HEK293 (cell line): ENCODE data around the gene PTH1R.
A peak's percentile ranks its signal among the peaks of the same experiment; 100 is the strongest.

Source experiments
- CTCF ChIA-PET: fragments of 350-600 bp; formaldehyde crosslinking; extraction: SDS; loops from one replicate; lab custom pipeline; 2021; ENCODE audit warnings: antibody characterized with exemption; lab: Yijun Ruan, JAX
- POLR2A ChIA-PET: fragments of 300-600 bp; formaldehyde crosslinking; extraction: SDS; loops from one replicate; lab custom pipeline; 2020; ENCODE audit warnings: antibody characterized with exemption, inconsistent platforms; lab: Yijun Ruan, JAX
- H3K27ac ChIP-seq: fragments of 200-500 bp; sonication (Bioruptor generic); 2 replicates; pipeline ENCODE4 v1.5.1; 2014; ENCODE audit warnings: low read depth, low read length, control low read depth, inconsistent platforms; ENCODE audit errors: extremely low read depth
- H3K36me3 ChIP-seq, 2 experiments: fragments of 200-500 bp in 1 of 2; sonication (Bioruptor generic) in 1 of 2; 1 replicate in 1 of 2; 2 replicates in 1 of 2; pipeline ENCODE4 v1.5.1; 2014 to 2017; ENCODE audit warnings: inconsistent platforms in 2 of 2, low read length in 2 of 2; ENCODE audit not compliant: control insufficient read depth in 2 of 2, insufficient read depth in 1 of 2
- H3K4me1 ChIP-seq: fragments of 200-500 bp; sonication (Bioruptor generic); 2 replicates; pipeline ENCODE4 v1.5.1; 2014; ENCODE audit warnings: mild to moderate bottlenecking, low read length, inconsistent platforms; ENCODE audit not compliant: control insufficient read depth, insufficient read depth
- H3K4me3 ChIP-seq: 2 replicates; pipeline ENCODE4 v1.5.1; 2011; ENCODE audit warnings: low read depth, mild to moderate bottlenecking, control low read depth, low read length, moderate library complexity
- H3K9me3 ChIP-seq: fragments of 200-500 bp; sonication (Bioruptor generic); 2 replicates; pipeline ENCODE4 v1.5.1; 2014; ENCODE audit warnings: low read depth, low read length, inconsistent platforms; ENCODE audit not compliant: control insufficient read depth, insufficient read depth
- EGR2 ChIP-seq: fragments of 450-650 bp; formaldehyde crosslinking; IDR thresholded peaks from 2 replicates; pipeline ENCODE4 v1.5.1; 2016; ENCODE audit warnings: low read depth, missing biosample characterization, missing genetic modification characterization
- GLIS1 ChIP-seq: fragments of 450-650 bp; formaldehyde crosslinking; IDR thresholded peaks from 2 replicates; pipeline ENCODE4 v1.5.1; 2016; ENCODE audit warnings: missing biosample characterization, missing genetic modification characterization
- GLIS2 ChIP-seq: fragments of 450-650 bp; formaldehyde crosslinking; IDR thresholded peaks from 2 replicates; pipeline ENCODE4 v1.5.1; 2016; ENCODE audit warnings: missing biosample characterization, missing genetic modification characterization
- KLF10 ChIP-seq: fragments of 450-650 bp; IDR thresholded peaks from 2 replicates; pipeline ENCODE4 v1.5.1; 2018; ENCODE audit warnings: missing biosample characterization, mild to moderate bottlenecking, missing genetic modification characterization
- KLF8 ChIP-seq: fragments of 450-650 bp; formaldehyde crosslinking; IDR thresholded peaks from 2 replicates; pipeline ENCODE4 v1.5.1; 2016; ENCODE audit warnings: missing biosample characterization, missing genetic modification characterization
- MYNN ChIP-seq: fragments of 450-650 bp; formaldehyde crosslinking; IDR thresholded peaks from 2 replicates; pipeline ENCODE4 v1.5.1; 2016; ENCODE audit warnings: missing biosample characterization, missing genetic modification characterization, borderline replicate concordance
- SCRT1 ChIP-seq: fragments of 450-650 bp; formaldehyde crosslinking; IDR thresholded peaks from 2 replicates; pipeline ENCODE4 v1.5.1; 2016; ENCODE audit warnings: missing biosample characterization, missing genetic modification characterization, borderline replicate concordance
- SP7 ChIP-seq: fragments of 450-650 bp; formaldehyde crosslinking; IDR thresholded peaks from 2 replicates; pipeline ENCODE4 v1.5.1; 2016; ENCODE audit warnings: missing biosample characterization, missing genetic modification characterization
- WT1 ChIP-seq: fragments of 450-650 bp; formaldehyde crosslinking; IDR thresholded peaks from 2 replicates; pipeline ENCODE4 v1.5.1; 2016; ENCODE audit warnings: missing biosample characterization, missing genetic modification characterization
- ZBTB48 ChIP-seq: fragments of 450-650 bp; formaldehyde crosslinking; IDR thresholded peaks from 2 replicates; pipeline ENCODE4 v1.5.1; 2016; ENCODE audit warnings: missing biosample characterization, missing genetic modification characterization
- ZBTB8A ChIP-seq: fragments of 450-650 bp; formaldehyde crosslinking; IDR thresholded peaks from 2 replicates; pipeline ENCODE4 v1.5.1; 2016; ENCODE audit warnings: missing biosample characterization, missing genetic modification characterization
- ZFHX2 ChIP-seq: fragments of 450-650 bp; formaldehyde crosslinking; conservative IDR thresholded peaks from 2 replicates; pipeline ENCODE4 v1.5.1; 2016; ENCODE audit warnings: missing biosample characterization, missing genetic modification characterization
- ZFP69B ChIP-seq: fragments of 450-650 bp; formaldehyde crosslinking; IDR thresholded peaks from 2 replicates; pipeline ENCODE4 v1.5.1; 2016; ENCODE audit warnings: missing biosample characterization, missing genetic modification characterization
- ZIC2 ChIP-seq: fragments of 450-650 bp; formaldehyde crosslinking; IDR thresholded peaks from 2 replicates; pipeline ENCODE4 v1.5.1; 2016; ENCODE audit warnings: missing biosample characterization, missing genetic modification characterization
- ZNF169 ChIP-seq: fragments of 450-650 bp; formaldehyde crosslinking; IDR thresholded peaks from 2 replicates; pipeline ENCODE4 v1.5.1; 2016; ENCODE audit warnings: missing biosample characterization, missing genetic modification characterization
- ZNF221 ChIP-seq: fragments of 450-650 bp; formaldehyde crosslinking; IDR thresholded peaks from 2 replicates; pipeline ENCODE4 v1.5.1; 2017; ENCODE audit warnings: missing biosample characterization, missing genetic modification characterization, borderline replicate concordance
- ZNF324 ChIP-seq: fragments of 450-650 bp; formaldehyde crosslinking; IDR thresholded peaks from 2 replicates; pipeline ENCODE4 v1.5.1; 2016; ENCODE audit warnings: missing biosample characterization, missing genetic modification characterization
- ZNF366 ChIP-seq: fragments of 450-650 bp; formaldehyde crosslinking; conservative IDR thresholded peaks from 2 replicates; pipeline ENCODE4 v1.5.1; 2016; ENCODE audit warnings: missing biosample characterization, missing genetic modification characterization
- ZNF391 ChIP-seq: fragments of 450-650 bp; formaldehyde crosslinking; IDR thresholded peaks from 2 replicates; pipeline ENCODE4 v1.5.1; 2016; ENCODE audit warnings: low read depth, missing biosample characterization, missing genetic modification characterization, borderline replicate concordance
- ZNF600 ChIP-seq: fragments of 450-650 bp; formaldehyde crosslinking; IDR thresholded peaks from 2 replicates; pipeline ENCODE4 v1.5.1; 2016; ENCODE audit warnings: missing biosample characterization, missing genetic modification characterization
- ZNF629 ChIP-seq: fragments of 450-650 bp; formaldehyde crosslinking; IDR thresholded peaks from 2 replicates; pipeline ENCODE4 v1.5.1; 2017; ENCODE audit warnings: missing biosample characterization, missing genetic modification characterization
- ZNF830 ChIP-seq: fragments of 450-650 bp; IDR thresholded peaks from 2 replicates; pipeline ENCODE4 v1.5.0; 2018; ENCODE audit warnings: missing biosample characterization, missing genetic modification characterization, low read depth, mild to moderate bottlenecking, moderate library complexity
- TF ChIP-seq, protein P1 (sequence below): fragments of 450-650 bp; formaldehyde crosslinking; IDR thresholded peaks from 2 replicates; pipeline ENCODE4 v1.5.0; 2017; ENCODE audit warnings: missing biosample characterization, missing genetic modification characterization, borderline replicate concordance
- TF ChIP-seq, protein P2 (sequence below): fragments of 450-650 bp; formaldehyde crosslinking; IDR thresholded peaks from 2 replicates; pipeline ENCODE4 v1.5.1; 2016; ENCODE audit warnings: missing biosample characterization, missing genetic modification characterization
- TF ChIP-seq, protein P3 (sequence below): fragments of 450-650 bp; formaldehyde crosslinking; conservative IDR thresholded peaks from 2 replicates; pipeline ENCODE4 v1.5.1; 2016; ENCODE audit warnings: low read depth, missing biosample characterization, missing genetic modification characterization
- TF ChIP-seq, protein P4 (sequence below): fragments of 450-650 bp; formaldehyde crosslinking; IDR thresholded peaks from 2 replicates; pipeline ENCODE4 v1.5.1; 2016; ENCODE audit warnings: missing biosample characterization, missing genetic modification characterization
- TF ChIP-seq, protein P5 (sequence below): fragments of 450-650 bp; formaldehyde crosslinking; IDR thresholded peaks from 2 replicates; pipeline ENCODE4 v1.5.1; 2016; ENCODE audit warnings: missing biosample characterization, missing genetic modification characterization

Gene PTH1R

DNA sequence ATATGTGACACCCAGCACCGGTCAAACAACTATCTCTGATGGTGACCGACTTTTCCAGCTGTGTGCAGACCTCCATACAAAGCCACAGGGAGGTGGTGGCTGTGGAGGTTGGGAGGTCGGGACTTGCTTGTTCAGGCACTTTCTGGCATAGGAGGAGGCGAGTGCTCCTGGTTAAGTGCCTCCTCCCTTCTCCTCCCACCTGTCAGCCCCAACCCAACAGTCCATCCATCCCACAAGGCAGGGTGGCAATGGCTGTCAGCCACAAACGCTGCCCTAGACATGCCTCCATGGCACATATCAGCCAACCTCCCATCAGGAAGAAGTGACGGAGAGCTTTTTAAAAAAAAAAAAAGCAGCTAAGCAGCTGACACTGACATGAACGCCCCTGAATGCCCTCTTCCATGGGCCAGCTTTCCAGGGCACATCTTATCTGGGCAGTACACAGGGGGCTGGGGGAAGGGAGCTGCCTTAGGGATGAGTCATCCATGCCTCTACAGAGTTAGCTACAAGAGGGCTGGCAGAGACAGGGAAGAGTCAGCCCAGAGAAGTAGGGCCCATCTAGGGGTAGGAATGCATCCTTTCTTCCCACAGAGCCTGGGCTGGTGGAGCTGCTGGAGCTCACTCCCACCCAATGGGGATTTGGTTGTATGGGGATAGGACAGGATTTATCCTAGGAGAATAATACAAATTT, 57.8 kb downstream of the PTH1R start:
- POLR2A ChIA-PET = interaction anchor here (0.7 to 1.3 kb wide), 5 partner anchors 9 to 44 kb away, joined by 3 to 6 read pairs (median 4); partner anchors contain the start of genes CCDC12 and NBEAL2
- no peak overlapping the region for H3K4me3 ChIP-seq
- H3K4me1 ChIP-seq = peaks cover 11% of the 10 kb centered on the region
- no peaks in the 10 kb centered on the region for H3K9me3 ChIP-seq
- CTCF ChIA-PET = interaction anchor here (0.6 to 2.1 kb wide), 16 partner anchors 11 to 465 kb away, joined by 3 to 8 read pairs (median 3); partner anchors contain the start of gene NBEAL2
- H3K27ac ChIP-seq = no peak overlapping the region
- H3K36me3 ChIP-seq = peaks cover 3 to 60% of the 10 kb centered on the region in 2 experiments; a peak in 2 of 3 replicates
- TF ChIP-seq ZNF600 (tag by site-specific recombination) = peak; percentile 32; the same call in 1 of the 2 replicates
- peak; percentile 82 for TF ChIP-seq ZFP69B (tag by site-specific recombination)
- TF ChIP-seq ZNF830 = no peak
- TF ChIP-seq EGR2 (tag by site-specific recombination) = 0 out of 2 replicates have a peak, but pooled peaks have one; percentile 36
- TF ChIP-seq MYNN (tag by site-specific recombination) = no peak
- TF ChIP-seq, protein P1, sequence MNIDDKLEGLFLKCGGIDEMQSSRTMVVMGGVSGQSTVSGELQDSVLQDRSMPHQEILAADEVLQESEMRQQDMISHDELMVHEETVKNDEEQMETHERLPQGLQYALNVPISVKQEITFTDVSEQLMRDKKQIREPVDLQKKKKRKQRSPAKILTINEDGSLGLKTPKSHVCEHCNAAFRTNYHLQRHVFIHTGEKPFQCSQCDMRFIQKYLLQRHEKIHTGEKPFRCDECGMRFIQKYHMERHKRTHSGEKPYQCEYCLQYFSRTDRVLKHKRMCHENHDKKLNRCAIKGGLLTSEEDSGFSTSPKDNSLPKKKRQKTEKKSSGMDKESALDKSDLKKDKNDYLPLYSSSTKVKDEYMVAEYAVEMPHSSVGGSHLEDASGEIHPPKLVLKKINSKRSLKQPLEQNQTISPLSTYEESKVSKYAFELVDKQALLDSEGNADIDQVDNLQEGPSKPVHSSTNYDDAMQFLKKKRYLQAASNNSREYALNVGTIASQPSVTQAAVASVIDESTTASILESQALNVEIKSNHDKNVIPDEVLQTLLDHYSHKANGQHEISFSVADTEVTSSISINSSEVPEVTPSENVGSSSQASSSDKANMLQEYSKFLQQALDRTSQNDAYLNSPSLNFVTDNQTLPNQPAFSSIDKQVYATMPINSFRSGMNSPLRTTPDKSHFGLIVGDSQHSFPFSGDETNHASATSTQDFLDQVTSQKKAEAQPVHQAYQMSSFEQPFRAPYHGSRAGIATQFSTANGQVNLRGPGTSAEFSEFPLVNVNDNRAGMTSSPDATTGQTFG = no peak
- peak; percentile 48; the same call in 1 of the 2 replicates for TF ChIP-seq GLIS1 (tag by site-specific recombination)
- no peak for TF ChIP-seq ZNF391 (tag by site-specific recombination)
- peak; percentile 30; the same call in 1 of the 2 replicates for TF ChIP-seq SP7
- TF ChIP-seq, protein P2, sequence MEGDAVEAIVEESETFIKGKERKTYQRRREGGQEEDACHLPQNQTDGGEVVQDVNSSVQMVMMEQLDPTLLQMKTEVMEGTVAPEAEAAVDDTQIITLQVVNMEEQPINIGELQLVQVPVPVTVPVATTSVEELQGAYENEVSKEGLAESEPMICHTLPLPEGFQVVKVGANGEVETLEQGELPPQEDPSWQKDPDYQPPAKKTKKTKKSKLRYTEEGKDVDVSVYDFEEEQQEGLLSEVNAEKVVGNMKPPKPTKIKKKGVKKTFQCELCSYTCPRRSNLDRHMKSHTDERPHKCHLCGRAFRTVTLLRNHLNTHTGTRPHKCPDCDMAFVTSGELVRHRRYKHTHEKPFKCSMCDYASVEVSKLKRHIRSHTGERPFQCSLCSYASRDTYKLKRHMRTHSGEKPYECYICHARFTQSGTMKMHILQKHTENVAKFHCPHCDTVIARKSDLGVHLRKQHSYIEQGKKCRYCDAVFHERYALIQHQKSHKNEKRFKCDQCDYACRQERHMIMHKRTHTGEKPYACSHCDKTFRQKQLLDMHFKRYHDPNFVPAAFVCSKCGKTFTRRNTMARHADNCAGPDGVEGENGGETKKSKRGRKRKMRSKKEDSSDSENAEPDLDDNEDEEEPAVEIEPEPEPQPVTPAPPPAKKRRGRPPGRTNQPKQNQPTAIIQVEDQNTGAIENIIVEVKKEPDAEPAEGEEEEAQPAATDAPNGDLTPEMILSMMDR (tag by site-specific recombination) = peak; percentile 52; the same call in 1 of the 2 replicates
- TF ChIP-seq ZNF221 (tag by site-specific recombination) = no peak
- peak; percentile 86 for TF ChIP-seq WT1 (tag by site-specific recombination)
- peak; percentile 45; the same call in 1 of the 2 replicates for TF ChIP-seq ZNF629 (tag by site-specific recombination)
- TF ChIP-seq ZBTB48 (tag by site-specific recombination) = peak; percentile 76
- peak; percentile 60 for TF ChIP-seq ZNF366 (tag by site-specific recombination)
- TF ChIP-seq ZNF324 (tag by site-specific recombination) = 0 out of 2 replicates have a peak, but pooled peaks have one; percentile 31
- 0 out of 2 replicates have a peak, but pooled peaks have one; percentile 19 for TF ChIP-seq KLF8 (tag by site-specific recombination)
- TF ChIP-seq ZFHX2 (tag by site-specific recombination) = peak; percentile 69
- TF ChIP-seq ZIC2 (tag by site-specific recombination) = 0 out of 2 replicates have a peak, but pooled peaks have one; percentile 32
- TF ChIP-seq KLF10 = 0 out of 2 replicates have a peak, but pooled peaks have one; percentile 23
- peak; percentile 48; the same call in 1 of the 2 replicates for TF ChIP-seq ZBTB8A
- no peak for TF ChIP-seq SCRT1
- TF ChIP-seq ZNF169 = no peak
- TF ChIP-seq, protein P3, sequence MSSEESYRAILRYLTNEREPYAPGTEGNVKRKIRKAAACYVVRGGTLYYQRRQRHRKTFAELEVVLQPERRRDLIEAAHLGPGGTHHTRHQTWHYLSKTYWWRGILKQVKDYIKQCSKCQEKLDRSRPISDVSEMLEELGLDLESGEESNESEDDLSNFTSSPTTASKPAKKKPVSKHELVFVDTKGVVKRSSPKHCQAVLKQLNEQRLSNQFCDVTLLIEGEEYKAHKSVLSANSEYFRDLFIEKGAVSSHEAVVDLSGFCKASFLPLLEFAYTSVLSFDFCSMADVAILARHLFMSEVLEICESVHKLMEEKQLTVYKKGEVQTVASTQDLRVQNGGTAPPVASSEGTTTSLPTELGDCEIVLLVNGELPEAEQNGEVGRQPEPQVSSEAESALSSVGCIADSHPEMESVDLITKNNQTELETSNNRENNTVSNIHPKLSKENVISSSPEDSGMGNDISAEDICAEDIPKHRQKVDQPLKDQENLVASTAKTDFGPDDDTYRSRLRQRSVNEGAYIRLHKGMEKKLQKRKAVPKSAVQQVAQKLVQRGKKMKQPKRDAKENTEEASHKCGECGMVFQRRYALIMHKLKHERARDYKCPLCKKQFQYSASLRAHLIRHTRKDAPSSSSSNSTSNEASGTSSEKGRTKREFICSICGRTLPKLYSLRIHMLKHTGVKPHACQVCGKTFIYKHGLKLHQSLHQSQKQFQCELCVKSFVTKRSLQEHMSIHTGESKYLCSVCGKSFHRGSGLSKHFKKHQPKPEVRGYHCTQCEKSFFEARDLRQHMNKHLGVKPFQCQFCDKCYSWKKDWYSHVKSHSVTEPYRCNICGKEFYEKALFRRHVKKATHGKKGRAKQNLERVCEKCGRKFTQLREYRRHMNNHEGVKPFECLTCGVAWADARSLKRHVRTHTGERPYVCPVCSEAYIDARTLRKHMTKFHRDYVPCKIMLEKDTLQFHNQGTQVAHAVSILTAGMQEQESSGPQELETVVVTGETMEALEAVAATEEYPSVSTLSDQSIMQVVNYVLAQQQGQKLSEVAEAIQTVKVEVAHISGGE (tag by site-specific recombination) = no peak
- TF ChIP-seq, protein P4, sequence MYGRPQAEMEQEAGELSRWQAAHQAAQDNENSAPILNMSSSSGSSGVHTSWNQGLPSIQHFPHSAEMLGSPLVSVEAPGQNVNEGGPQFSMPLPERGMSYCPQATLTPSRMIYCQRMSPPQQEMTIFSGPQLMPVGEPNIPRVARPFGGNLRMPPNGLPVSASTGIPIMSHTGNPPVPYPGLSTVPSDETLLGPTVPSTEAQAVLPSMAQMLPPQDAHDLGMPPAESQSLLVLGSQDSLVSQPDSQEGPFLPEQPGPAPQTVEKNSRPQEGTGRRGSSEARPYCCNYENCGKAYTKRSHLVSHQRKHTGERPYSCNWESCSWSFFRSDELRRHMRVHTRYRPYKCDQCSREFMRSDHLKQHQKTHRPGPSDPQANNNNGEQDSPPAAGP = 0 out of 2 replicates have a peak, but pooled peaks have one; percentile 55
- TF ChIP-seq, protein P5, sequence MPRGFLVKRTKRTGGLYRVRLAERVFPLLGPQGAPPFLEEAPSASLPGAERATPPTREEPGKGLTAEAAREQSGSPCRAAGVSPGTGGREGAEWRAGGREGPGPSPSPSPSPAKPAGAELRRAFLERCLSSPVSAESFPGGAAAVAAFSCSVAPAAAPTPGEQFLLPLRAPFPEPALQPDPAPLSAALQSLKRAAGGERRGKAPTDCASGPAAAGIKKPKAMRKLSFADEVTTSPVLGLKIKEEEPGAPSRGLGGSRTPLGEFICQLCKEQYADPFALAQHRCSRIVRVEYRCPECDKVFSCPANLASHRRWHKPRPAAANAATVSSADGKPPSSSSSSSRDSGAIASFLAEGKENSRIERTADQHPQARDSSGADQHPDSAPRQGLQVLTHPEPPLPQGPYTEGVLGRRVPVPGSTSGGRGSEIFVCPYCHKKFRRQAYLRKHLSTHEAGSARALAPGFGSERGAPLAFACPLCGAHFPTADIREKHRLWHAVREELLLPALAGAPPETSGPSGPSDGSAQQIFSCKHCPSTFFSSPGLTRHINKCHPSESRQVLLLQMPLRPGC (tag by site-specific recombination) = peak; percentile 59; the same call in 1 of the 2 replicates
- peak; percentile 34 for TF ChIP-seq GLIS2
